ENCODE measurements around the gene C15orf61.

GRCh38 chr15:67569668-67570067, 48.7 kb downstream of the C15orf61 start:
- TF ChIP-seq POLR2AphosphoS5 (IDR thresholded peaks at IDR 0.05) = no peak
- TF ChIP-seq CTCF (IDR thresholded peaks at IDR 0.05) = no peak
